HG03439 (cell line): ENCODE measurements around the gene FCER1A.
"Not testable (repeated sequence)": the region's sequence is repeated elsewhere in the genome, so short reads cannot be mapped to it uniquely, and the experiment has no call there.

ENCODE experiments used
- ATAC-seq: cut with Tn5 transposase; IDR thresholded peaks from one replicate; pipeline ENCODE4 v1.9.1; 2021; ENCODE audit warnings: mild to moderate bottlenecking, moderate library complexity; ENCODE audit not compliant: unreplicated experiment

FCER1A gene

DNA sequence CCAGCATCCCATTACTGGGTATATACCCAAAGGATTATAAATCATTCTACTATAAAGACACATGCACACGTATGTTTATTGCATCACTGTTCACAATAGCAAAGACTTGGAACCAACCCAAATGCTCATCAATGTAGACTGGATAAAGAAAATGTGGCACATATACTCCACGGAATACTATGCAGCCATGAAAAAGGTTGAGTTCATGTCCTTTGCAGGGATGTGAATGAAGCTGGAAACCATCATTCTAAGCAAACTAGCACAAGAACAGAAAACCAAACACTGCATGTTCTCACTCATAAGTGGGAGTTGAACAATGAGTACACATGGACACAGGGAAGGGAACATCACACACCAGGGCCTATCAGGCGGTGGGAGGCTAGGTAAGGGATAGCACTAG is 47.2 kb downstream of the FCER1A start:
- not testable (repeated sequence) for ATAC-seq

DNA sequence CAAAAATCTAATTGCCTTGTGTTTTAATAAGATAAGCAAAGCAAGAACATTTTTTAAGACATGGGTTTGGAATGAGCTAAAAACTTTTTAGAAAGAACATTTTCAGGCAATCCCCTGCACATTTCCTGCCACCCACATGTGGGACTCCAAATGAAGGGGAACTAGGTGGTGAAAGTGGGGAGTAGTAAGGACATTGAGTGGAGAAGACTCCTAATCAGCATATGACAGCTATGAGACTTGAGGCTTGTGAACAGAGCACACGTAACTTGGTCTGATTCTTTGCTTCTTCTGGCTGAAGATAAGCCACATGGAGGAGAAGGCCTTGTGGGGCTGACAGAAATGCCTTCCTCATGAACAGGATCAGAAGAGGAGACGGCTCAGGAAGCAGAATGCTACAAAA is 50.3 kb downstream of the FCER1A start:
- ATAC-seq, result no peak
